ENCODE results near the gene FKBP2. TPM values are rescaled to one million over a fixed set of nuclear protein-coding genes. Genes with fewer than 3 reads are reported as not detected.

The FKBP2 gene
- total RNA-seq, 1 donor from 2014 or later = 52.8 TPM

DNA sequence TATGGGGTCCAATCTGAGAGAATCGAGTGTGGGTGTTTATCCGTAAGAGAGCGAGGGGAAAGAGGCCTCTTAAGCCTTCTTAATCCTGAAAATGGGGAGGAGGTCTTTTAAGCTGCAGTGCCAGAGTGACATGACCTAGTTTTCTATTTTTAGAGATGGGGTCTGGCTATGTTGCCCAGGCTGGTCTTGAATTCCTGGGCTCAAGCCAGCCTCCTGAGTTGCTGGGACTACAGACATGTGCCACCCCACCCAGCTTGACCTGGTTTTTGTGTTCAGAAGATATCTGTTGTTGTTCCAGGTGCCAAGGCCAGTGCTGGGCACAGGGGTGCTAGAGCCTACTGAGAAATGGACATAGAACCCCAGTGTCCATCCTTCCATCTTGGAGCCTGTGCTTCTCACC is 42.2 kb downstream of the FKBP2 start:
- Mint-ChIP-seq H3K27me3 (no peaks in the 10 kb centered on the region), H3K4me3 (peak overlapping the region; percentile 87), H3K36me3 (peaks cover 11% of the 10 kb centered on the region), H3K27ac (peak overlapping the region; percentile 88), H3K9me3 (no peaks in the 10 kb centered on the region), H3K4me1 (ENCODE audit: unreplicated experiment) (peaks cover 13% of the 10 kb centered on the region)
- no peak for DNase-seq (ENCODE audit: extremely low spot score, unreplicated experiment)
- TF ChIP-seq, protein P1, sequence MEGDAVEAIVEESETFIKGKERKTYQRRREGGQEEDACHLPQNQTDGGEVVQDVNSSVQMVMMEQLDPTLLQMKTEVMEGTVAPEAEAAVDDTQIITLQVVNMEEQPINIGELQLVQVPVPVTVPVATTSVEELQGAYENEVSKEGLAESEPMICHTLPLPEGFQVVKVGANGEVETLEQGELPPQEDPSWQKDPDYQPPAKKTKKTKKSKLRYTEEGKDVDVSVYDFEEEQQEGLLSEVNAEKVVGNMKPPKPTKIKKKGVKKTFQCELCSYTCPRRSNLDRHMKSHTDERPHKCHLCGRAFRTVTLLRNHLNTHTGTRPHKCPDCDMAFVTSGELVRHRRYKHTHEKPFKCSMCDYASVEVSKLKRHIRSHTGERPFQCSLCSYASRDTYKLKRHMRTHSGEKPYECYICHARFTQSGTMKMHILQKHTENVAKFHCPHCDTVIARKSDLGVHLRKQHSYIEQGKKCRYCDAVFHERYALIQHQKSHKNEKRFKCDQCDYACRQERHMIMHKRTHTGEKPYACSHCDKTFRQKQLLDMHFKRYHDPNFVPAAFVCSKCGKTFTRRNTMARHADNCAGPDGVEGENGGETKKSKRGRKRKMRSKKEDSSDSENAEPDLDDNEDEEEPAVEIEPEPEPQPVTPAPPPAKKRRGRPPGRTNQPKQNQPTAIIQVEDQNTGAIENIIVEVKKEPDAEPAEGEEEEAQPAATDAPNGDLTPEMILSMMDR (conservative IDR thresholded peaks at IDR 0.05) = no peak

DNA sequence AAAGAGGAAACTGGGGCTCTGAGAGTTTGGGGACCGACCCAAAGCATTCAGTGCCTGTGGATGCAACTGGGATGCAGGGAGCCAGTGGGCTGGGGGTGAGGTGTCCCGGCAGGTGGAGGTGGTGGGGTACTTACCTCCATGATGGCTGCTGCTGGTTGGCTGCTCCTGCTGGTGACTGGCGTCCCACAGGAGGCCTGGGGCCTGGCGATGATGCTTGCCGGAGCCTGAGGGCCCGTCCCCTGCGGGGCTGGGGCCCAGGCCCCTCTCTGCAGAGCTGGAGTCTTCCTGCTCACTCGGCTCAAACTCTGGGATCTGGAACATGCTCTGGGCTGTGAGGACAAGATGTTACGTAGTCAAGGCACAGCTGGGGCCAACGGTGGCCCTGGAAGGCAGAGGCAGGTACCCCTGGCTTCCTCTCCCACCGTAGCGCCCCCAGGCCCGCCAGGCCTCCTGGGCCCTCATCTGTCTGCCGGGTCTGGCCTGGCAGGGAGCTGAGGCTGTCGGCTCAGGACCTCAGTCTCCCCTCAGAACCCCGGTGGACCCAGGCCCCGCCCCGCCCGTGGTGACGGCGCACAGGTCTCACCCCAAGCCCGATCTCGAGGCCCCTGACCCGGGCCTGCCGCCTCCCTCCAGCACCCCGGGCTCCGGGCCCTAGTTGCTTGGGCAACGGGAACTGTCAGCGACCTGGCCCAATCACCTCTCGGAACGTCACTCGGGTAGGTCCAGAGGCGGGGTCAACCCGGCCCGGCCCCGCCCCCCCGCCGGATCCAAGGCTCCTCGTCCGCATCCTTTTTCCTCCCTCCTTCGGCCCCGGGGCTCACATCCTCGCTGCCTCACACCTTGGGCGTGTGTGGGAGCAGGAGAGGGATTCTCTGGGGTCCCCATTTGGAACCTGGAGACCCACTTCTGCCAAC is 43.4 kb downstream of the FKBP2 start, which contains the start of gene BAD:
TSS of gene BAD (minus strand) at position 618 of the 914 bp plus-strand sequence. CDS start at position 321, 297 bp downstream.
- TF ChIP-seq, protein P1 (conservative IDR thresholded peaks at IDR 0.05) = no peak
- Mint-ChIP-seq H3K4me1 (ENCODE audit: unreplicated experiment) (peaks cover 13% of the 10 kb centered on the region), H3K27me3 (peaks cover 4% of the 10 kb centered on the region), H3K4me3 (peak within 1 kb of the TSS; percentile 87), H3K36me3 (peaks cover 8% of the 10 kb centered on the region), H3K27ac (peak within 1 kb of the TSS; percentile 88), H3K9me3 (no peaks in the 10 kb centered on the region)
- peak; percentile 95 for DNase-seq (ENCODE audit: extremely low spot score, unreplicated experiment)

DNA sequence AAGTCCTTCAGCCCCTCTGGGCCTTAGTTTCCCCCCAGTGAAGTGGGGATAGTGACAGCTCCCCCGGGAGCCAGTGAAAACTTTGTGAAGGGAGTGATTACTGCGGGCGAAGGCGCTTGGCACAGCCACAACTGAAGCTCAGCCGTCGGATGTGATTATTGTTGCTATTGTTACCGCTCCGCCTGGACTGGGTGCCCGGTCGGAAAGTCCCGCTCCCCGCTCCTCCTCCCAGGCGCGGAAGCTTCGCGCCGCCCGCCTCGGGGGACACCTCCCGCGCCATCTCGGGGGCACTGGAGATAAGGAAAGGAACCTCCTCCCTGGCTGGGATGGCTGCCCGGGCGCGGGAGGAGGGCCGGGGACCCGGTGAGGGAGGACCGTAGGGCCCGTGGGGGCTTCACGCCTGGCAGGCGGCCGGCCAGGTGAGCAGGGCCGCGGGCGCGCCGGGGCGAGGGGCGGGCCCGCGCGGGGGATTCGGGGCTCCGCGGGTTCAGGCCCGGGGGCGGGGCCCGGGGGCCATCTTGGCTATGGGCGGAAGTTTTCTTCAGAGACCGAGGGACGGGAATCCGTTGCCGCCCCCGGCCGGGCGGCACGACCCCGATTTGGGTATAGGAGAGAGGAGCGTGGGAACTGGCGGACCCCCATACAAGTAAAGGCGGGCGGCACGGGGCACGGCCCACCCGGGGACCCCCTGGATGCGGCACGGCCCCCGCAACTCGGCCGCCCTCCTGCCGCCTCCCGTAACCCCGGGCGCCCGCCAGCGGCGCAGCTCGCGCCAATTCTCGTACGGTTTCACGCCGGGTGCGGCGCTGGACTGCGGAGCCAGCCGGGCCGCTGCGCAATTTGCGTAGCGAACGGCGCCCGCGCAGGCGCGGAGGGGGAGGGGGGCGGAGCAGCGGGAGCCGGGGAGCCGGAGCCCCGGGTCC is 44.3 kb downstream of the FKBP2 start, which contains the start of gene GPR137:
TSS of gene GPR137 (plus strand) at position 887 of the 923 bp plus-strand sequence. CDS start 677 bp downstream, outside the sequence.
- Mint-ChIP-seq H3K9me3 (no peaks in the 10 kb centered on the region), H3K36me3 (peaks cover 12% of the 10 kb centered on the region), H3K4me3 (peak within 1 kb of the TSS; percentile 87), H3K27ac (peak within 1 kb of the TSS; percentile 88), H3K27me3 (peaks cover 14% of the 10 kb centered on the region), H3K4me1 (ENCODE audit: unreplicated experiment) (peaks cover 13% of the 10 kb centered on the region)
- DNase-seq (ENCODE audit: extremely low spot score, unreplicated experiment) = peak; percentile 93
- TF ChIP-seq, protein P1 (conservative IDR thresholded peaks at IDR 0.05) = no peak

DNA sequence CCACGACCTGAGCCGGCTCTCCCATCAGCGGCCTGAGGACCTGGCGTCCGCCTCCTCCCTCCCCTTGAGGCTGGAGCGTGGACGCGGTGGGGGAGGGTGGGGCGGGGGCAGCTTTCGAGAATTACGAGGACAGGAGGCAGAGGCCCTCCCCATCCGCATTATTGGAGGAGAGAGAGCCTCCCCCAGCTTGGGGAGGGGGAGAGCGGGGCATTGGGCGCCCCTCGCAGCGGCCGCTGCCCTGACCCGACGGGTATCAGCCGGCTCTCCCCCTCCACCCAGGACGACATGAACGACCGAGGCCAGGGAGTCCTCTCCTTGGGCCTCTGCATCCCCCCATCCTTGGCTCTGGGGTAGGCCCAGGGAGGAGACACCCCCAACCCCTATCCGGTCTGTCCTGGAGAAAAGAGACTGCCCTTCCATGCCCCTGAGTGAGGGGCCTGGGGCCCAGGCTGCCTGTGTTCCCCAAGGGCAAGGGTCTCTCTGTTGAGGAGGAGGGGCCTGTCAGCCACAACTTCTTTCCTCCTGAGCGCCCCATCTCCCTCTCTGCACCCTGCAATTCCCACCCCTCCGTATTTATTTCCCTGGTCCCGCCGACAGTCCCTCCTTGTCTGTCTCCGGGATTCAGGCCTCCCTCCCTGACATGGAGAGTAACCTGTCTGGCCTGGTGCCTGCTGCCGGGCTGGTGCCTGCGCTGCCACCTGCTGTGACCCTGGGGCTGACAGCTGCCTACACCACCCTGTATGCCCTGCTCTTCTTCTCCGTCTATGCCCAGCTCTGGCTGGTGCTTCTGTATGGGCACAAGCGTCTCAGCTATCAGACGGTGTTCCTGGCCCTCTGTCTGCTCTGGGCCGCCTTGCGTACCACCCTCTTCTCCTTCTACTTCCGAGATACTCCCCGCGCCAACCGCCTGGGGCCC is 45.2 kb downstream of the FKBP2 start:
- TF ChIP-seq, protein P1 (conservative IDR thresholded peaks at IDR 0.05) = no peak
- peaks cover 16% of the 10 kb centered on the region for H3K36me3 Mint-ChIP-seq
- peaks cover 23% of the 10 kb centered on the region for H3K27me3 Mint-ChIP-seq
- H3K9me3 Mint-ChIP-seq = no peaks in the 10 kb centered on the region
- H3K4me1 Mint-ChIP-seq (ENCODE audit: unreplicated experiment) = peaks cover 13% of the 10 kb centered on the region
- H3K27ac Mint-ChIP-seq = peak overlapping the region; percentile 79
- DNase-seq (ENCODE audit: extremely low spot score, unreplicated experiment) = no peak
- peak overlapping the region; percentile 86 for H3K4me3 Mint-ChIP-seq
